Common myeloid progenitor, CD34-positive (primary cell): ENCODE data around the gene ARHGEF2.
"Not testable (repeated sequence)": the region's sequence is repeated elsewhere in the genome, so short reads cannot be mapped to it uniquely, and the experiment has no call there.

Experiments
- CTCF ChIA-PET: fragments of 350-600 bp; sonication (Branson Sonifier 250); formaldehyde crosslinking; loops from one replicate; lab custom pipeline; 2021; ENCODE audit warnings: antibody characterized with exemption; lab: Charles Lee
- POLR2A ChIA-PET: fragments of 350-600 bp; sonication (Branson Sonifier 250); formaldehyde crosslinking; loops from one replicate; lab custom pipeline; 2021; ENCODE audit warnings: antibody characterized with exemption; lab: Charles Lee
- DNase-seq, 3 donors: peaks; one replicate each; pipeline versions ENCODE4 v3.0.0 to v3.0.0-alpha.2; 2013
- H3K27ac ChIP-seq, 2 experiments: 1 replicate in 1 of 2; 2 replicates in 1 of 2; pipeline ENCODE4 v1.7.0; 2013; ENCODE audit warnings: inconsistent platforms in 2 of 2, low read length in 2 of 2, mild to moderate bottlenecking in 2 of 2, low read depth in 1 of 2, moderate library complexity in 1 of 2; ENCODE audit not compliant: severe bottlenecking in 2 of 2, insufficient read depth in 1 of 2, poor library complexity in 1 of 2
- H3K27me3 ChIP-seq, 5 experiments: replicated peaks in 2 of 5; 1 replicate in 3 of 5; 2 replicates in 2 of 5; pipeline versions ENCODE4 v1.6.1 to v1.7.0; 2013; ENCODE audit warnings: low read length in 4 of 5, mild to moderate bottlenecking in 2 of 5, moderate library complexity in 2 of 5, inconsistent platforms in 1 of 5; ENCODE audit not compliant: insufficient read depth in 5 of 5, control insufficient read depth in 4 of 5
- H3K36me3 ChIP-seq, 4 experiments: 1 replicate in 2 of 4; 2 replicates in 2 of 4; pipeline versions ENCODE4 v1.6.1 to v1.7.0; 2013; ENCODE audit warnings: low read length in 3 of 4, control low read depth in 1 of 4, mild to moderate bottlenecking in 1 of 4; ENCODE audit not compliant: control insufficient read depth in 4 of 4, insufficient read depth in 4 of 4
- H3K4me1 ChIP-seq, 4 experiments: 1 replicate in 3 of 4; 2 replicates in 1 of 4; pipeline versions ENCODE4 v1.6.1 to v1.7.1; 2013; ENCODE audit warnings: low read length in 3 of 4, mild to moderate bottlenecking in 3 of 4, control low read depth in 1 of 4, inconsistent platforms in 1 of 4, moderate library complexity in 1 of 4; ENCODE audit not compliant: control insufficient read depth in 4 of 4, insufficient read depth in 4 of 4; ENCODE audit errors: control extremely low read depth in 1 of 4
- H3K4me3 ChIP-seq, 7 experiments: 1 replicate in 4 of 7; 2 replicates in 3 of 7; pipeline versions ENCODE4 v1.5.1 to v1.7.0; 2013; ENCODE audit warnings: mild to moderate bottlenecking in 7 of 7, low read length in 6 of 7, moderate library complexity in 6 of 7, inconsistent platforms in 2 of 7, low read depth in 2 of 7, control low read depth in 1 of 7; ENCODE audit not compliant: insufficient read depth in 4 of 7, control insufficient read depth in 1 of 7; ENCODE audit errors: extremely low read depth in 1 of 7
- H3K9me3 ChIP-seq, 5 experiments: 1 replicate in 4 of 5; 2 replicates in 1 of 5; pipeline versions ENCODE4 v1.6.1 to v1.7.1; 2013; ENCODE audit warnings: low read length in 4 of 5, mild to moderate bottlenecking in 2 of 5, inconsistent platforms in 1 of 5, low read depth in 1 of 5, moderate library complexity in 1 of 5; ENCODE audit not compliant: control insufficient read depth in 4 of 5, insufficient read depth in 2 of 5; ENCODE audit errors: control extremely low read depth in 1 of 5
- WGBS: methylation state at CpG from one replicate; pipeline ENCODE4 v1.1.5; 2013; ENCODE audit not compliant: insufficient coverage; 5-methylcytosine and 5-hydroxymethylcytosine counted together

ARHGEF2 gene

DNA sequence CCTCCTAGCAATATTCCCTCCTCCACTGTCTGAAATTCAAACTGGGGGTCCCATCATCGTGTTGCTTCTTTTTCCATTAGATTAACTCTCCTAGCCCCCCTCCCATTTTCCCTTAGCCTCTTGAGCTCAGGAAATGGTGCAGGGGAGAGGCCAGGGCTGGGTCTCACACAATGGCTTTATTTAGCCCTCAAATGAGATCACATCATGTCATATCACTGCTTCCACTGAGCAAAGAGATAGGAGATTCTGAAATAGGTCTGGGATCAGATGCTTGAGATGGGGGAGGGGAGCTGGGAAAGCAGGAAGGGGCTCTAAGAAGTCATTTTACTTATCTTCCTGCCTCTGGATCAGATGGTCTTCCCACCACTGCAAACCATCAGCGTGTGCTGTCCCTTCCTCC, 17.8 kb upstream of the ARHGEF2 start:
- DNase-seq = no peak
- no peak overlapping the region for H3K27ac ChIP-seq
- ChIA-PET CTCF (interaction anchor here (0.6 to 1.8 kb wide), 8 partner anchors 12 to 1113 kb away, joined by 3 to 4 read pairs (median 3); no protein-coding TSS in a partner anchor), POLR2A (interaction anchor here (1.5 kb wide), 1 partner anchor 17 kb away, joined by 3 read pairs; the partner anchor contains the start of gene ARHGEF2)
- H3K36me3 ChIP-seq = no peaks in the 10 kb centered on the region
- no CpG with 5 or more reads among the region's 2 CpGs for WGBS
- no peak overlapping the region for H3K4me3 ChIP-seq
- no peaks in the 10 kb centered on the region for H3K9me3 ChIP-seq
- H3K4me1 ChIP-seq = peaks cover 0 to 3% (median 0%) of the 10 kb centered on the region in 4 experiments
- H3K27me3 ChIP-seq = no peaks in the 10 kb centered on the region

DNA sequence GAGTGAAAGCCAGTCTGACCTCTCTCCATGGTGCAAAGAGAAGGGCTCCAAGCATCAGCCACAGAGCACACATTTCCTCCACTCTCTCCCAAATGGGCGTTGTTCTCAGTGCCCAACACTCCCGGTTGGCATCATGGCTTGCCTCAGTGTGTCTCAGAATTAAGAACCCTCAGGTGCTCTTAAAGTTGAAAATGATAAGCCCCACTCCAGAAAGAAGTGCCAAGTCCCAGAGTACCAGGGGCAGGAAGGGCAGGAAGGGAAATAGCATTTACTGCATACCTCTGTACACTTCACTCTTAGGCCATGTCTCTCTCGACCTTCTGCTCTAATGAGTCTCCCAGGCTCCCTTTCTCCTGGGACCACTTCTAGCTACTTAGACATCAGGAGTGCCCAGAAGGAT, 15.2 kb upstream of the ARHGEF2 start:
- CTCF ChIA-PET = interaction anchor here (0.7 to 8.7 kb wide), 4 partner anchors 8 to 28 kb away, joined by 3 to 92 read pairs (median 4); partner anchors contain the start of gene ARHGEF2
- no peak overlapping the region for H3K4me3 ChIP-seq
- H3K9me3 ChIP-seq = no peaks in the 10 kb centered on the region
- POLR2A ChIA-PET = no interaction called here
- DNase-seq = no peak
- H3K27ac ChIP-seq = no peak overlapping the region
- no peaks in the 10 kb centered on the region for H3K36me3 ChIP-seq
- WGBS = 100% methylated on average over 1 of the region's 3 CpGs
- H3K4me1 ChIP-seq = peaks cover 0 to 25% (median 18%) of the 10 kb centered on the region in 4 experiments
- H3K27me3 ChIP-seq = no peaks in the 10 kb centered on the region

DNA sequence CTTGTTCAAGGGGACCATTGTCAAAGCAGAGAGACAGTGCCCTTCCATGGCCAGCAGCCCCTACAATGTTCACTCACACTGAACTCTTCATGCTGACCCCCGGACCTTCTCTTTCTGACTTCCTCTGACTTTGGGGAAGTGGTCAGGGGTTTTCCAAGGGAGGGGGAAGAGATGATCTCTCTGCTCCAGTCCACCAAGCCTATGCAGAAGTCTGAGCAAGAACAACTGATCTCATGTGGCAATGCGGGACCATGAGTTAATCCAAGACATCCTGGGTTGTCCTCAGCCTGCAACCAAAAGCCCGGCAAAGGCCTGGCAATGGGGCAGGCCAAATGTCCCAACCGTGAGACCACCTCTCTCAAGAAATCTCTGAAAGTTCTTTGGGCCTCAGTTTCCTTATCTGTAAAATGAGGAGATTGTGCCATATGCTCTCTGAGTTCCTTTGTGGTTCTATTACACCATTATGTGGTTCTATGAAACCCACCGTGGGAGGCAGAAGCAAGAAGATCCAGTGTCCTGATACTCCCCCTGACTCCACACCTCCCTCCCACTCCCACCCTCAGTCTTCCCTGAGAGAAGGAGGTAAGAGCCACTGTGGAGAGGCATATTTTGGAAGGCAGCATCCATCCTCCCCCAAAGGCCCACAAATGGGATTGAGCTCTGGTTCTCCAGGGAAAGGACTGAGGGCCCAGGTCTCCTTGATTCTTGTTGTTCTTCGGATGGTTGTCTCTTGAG, 11.8 kb upstream of the ARHGEF2 start:
- POLR2A ChIA-PET = interaction anchor here (0.6 to 2.1 kb wide), 7 partner anchors 12 to 57 kb away, joined by 3 to 6 read pairs (median 3); partner anchors contain the start of gene ARHGEF2
- CTCF ChIA-PET = interaction anchor here (0.8 to 8.7 kb wide), 20 partner anchors 8 to 75 kb away, joined by 3 to 92 read pairs (median 11); partner anchors contain the start of genes ARHGEF2 and KHDC4
- Histone ChIP-seq H3K27ac (no peak overlapping the region), H3K36me3 (no peaks in the 10 kb centered on the region), H3K27me3 (no peaks in the 10 kb centered on the region), H3K9me3 (no peaks in the 10 kb centered on the region), H3K4me1 (peaks cover 0 to 22% (median 18%) of the 10 kb centered on the region in 4 experiments), H3K4me3 (peak overlapping the region in 1 of 7 experiments; percentile 36)
- 67% methylated on average over 4 of the region's 6 CpGs for WGBS
- DNase-seq = peak in 2 of 3 donors; percentile 55 to 56

DNA sequence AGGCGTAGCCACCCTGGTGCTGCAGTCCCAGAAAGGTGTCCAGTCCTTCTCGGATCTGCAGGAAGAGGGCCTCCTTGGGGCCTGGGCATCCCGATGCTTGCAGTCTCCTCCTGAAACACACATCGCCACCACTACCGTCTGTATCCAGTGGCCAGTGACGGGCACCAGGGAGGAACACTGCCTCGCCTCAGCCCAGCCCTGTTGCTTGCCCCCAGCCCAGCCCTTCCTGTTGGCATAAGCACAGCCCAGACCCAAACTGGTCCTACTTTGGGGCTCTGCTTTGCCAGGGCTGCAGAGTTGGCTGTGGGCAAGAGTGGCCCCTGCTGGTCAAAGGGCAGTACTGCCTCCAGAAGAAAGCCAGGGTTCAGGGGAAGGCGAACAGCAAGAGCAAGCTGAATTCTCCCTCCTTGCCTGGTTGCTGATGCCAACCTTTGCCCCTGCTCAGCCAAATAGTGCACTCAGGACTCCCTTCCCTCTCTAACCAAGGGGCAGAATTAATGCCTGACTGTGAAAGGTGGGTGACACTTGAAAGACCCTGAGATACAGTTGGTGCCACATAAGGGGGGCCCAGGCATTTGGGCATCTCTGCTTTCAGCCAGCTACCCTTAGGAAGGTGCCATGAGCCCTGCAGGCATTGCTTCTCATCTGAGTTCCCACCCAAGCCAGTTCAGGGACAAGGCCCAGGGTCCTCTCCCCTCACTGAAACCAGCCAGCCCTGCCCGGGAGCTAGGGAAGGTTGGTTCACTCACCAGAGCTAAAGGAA, 11.1 kb upstream of the ARHGEF2 start:
- peaks cover 0 to 22% (median 18%) of the 10 kb centered on the region in 4 experiments for H3K4me1 ChIP-seq
- no peaks in the 10 kb centered on the region for H3K36me3 ChIP-seq
- peak overlapping the region in 4 of 7 experiments; percentile 36 to 64 (median 37) for H3K4me3 ChIP-seq
- no peaks in the 10 kb centered on the region for H3K27me3 ChIP-seq
- CTCF ChIA-PET = interaction anchor here (0.8 to 8.7 kb wide), 20 partner anchors 8 to 76 kb away, joined by 3 to 92 read pairs (median 11); partner anchors contain the start of genes ARHGEF2 and KHDC4
- H3K27ac ChIP-seq = no peak overlapping the region
- POLR2A ChIA-PET = interaction anchor here (0.6 to 2.1 kb wide), 8 partner anchors 11 to 1785 kb away, joined by 3 to 6 read pairs (median 4); partner anchors contain the start of gene ARHGEF2
- 13% methylated on average over 8 of the region's 9 CpGs for WGBS
- no peaks in the 10 kb centered on the region for H3K9me3 ChIP-seq
- peak; percentile 73 to 87 (median 81) for DNase-seq

DNA sequence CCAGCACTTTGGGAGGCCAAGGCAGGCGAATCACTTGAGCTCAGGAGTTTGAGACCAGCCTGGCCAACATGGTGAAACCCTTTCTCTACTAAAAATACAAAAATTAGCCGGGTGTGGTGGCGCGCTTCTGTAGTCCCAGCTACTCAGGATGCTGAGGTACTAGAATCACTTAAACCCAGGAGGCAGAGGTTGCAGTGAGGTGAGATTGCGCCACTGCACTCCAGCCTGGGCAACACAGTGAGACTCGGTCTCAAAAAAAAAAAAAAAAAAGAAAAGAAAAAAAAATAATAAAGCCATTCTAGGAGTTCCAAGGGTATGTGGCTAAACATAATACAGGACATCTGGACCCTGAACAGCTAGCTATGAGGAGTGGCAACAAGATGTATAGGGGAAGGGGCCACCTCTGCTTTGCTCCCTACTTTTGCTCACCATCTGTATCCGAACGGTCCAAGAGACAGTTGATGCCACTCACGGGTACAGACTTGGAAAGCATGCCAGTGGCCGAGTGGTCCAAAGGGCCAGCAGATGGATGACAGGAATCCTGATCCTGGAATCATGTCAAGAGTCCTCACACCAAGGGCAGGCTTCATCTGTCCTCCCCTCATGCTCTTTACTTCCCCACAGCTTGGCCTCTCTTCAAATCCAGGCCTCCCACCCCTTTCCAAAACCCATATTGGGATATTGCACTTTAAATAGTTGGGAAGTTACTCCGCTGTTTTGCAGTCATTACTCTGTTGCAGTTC, 6.7 kb upstream of the ARHGEF2 start:
- H3K27ac ChIP-seq, H3K27me3 ChIP-seq, H3K4me3 ChIP-seq, H3K9me3 ChIP-seq, H3K36me3 ChIP-seq, DNase-seq: not testable (repeated sequence)
- 91% methylated on average over 6 of the region's 11 CpGs for WGBS
- ChIA-PET POLR2A (interaction anchor here (0.6 to 0.9 kb wide), 4 partner anchors 10 to 52 kb away, joined by 3 read pairs; no protein-coding TSS in a partner anchor), CTCF (interaction anchor here (0.9 to 12.5 kb wide), 12 partner anchors 9 to 81 kb away, joined by 3 to 208 read pairs (median 4); partner anchors contain the start of gene KHDC4)
- peaks cover 26 to 58% (median 52%) of the 10 kb centered on the region in 4 experiments for H3K4me1 ChIP-seq

DNA sequence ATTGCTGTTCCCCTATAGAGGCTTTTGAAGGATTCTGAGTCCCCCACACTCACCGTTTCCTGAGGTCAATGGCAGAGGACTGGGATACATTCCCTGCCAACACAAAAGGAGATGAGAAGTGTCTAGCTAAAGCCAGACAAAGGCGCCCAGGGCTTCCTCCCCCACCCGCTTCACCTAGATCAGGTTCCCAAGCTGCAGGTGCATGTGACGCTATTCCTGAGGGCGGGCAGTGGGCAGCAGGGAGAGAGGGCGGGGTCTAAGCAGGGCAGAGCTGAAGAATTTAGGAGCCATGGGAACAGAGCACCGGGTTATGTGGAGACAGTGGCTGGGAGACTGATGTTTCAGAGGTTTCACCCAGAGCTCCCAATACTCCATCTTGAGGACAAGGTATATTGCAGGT, 6.0 kb upstream of the ARHGEF2 start:
- 97% methylated on average over 6 of the region's 7 CpGs for WGBS
- POLR2A ChIA-PET = interaction anchor here (0.6 to 0.9 kb wide), 3 partner anchors 26 to 51 kb away, joined by 3 read pairs; no protein-coding TSS in a partner anchor
- peaks cover 29 to 58% (median 52%) of the 10 kb centered on the region in 4 experiments for H3K4me1 ChIP-seq
- H3K27ac ChIP-seq = no peak overlapping the region
- no peak for DNase-seq
- CTCF ChIA-PET = interaction anchor here (0.9 to 12.5 kb wide), 15 partner anchors 8 to 91 kb away, joined by 3 to 208 read pairs (median 4); partner anchors contain the start of gene KHDC4
- no peaks in the 10 kb centered on the region for H3K9me3 ChIP-seq
- no peak overlapping the region for H3K4me3 ChIP-seq
- H3K36me3 ChIP-seq = no peaks in the 10 kb centered on the region
- H3K27me3 ChIP-seq = no peaks in the 10 kb centered on the region
